ENCODE measurements around the gene ATOSB.

ATOSB gene, protein sequence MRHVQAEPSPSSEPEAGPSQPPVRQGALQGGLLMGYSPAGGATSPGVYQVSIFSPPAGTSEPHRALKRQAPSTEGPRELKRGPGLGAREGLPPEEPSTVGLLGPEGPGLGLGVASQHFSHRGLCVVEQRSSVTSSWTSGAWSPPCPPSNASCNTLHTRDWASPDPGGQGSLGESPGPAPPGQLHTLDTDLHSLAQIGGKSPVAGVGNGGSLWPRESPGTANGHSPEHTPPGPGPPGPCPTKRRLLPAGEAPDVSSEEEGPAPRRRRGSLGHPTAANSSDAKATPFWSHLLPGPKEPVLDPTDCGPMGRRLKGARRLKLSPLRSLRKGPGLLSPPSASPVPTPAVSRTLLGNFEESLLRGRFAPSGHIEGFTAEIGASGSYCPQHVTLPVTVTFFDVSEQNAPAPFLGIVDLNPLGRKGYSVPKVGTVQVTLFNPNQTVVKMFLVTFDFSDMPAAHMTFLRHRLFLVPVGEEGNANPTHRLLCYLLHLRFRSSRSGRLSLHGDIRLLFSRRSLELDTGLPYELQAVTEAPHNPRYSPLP

DNA sequence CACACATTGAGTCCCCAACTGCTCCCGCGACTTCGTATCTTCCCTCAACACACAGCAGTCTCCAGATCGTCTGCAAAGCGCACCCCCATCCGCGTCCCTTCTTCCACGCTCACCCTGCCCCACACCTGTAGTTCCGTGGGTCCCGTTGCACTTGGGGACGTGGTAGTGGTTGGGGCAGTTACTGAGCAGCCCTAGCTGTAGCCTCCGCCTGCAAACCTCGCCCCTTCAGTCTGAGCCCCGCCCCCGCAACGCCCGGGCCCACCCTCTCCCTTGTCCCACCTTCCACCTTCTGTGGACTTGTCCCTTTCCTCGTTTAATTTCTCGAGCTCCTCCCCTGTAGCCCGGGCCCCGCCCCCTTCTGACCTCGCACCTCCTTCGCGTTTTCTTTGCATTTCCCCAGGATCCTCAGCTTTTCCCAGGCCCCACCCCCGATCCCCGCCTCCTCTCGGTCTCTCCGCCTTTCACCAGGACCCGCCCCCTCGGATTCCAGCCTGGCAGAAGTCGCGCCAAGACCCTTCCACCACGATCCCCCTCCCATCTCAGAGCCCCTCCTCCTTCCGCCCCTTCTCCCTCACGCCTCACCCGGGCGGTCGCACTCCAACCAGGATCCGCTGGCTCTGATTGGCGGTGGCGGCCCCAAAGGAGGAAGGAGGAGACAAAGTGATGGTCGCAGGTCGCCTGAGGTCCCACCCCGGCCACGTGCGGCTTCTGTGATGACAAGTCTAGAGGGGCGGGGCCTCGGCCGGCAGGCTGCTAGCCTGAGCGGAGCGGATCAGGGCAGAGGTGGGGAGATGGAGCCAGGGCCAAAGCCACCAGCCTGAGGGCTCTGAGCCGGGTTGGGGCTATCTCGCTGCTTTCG is at the start of gene ATOSB:
TSS of gene ATOSB (minus strand) at position 183 of the 859 bp plus-strand sequence. CDS start 7,588 bp downstream, outside the sequence.
- TF ChIP-seq EZH2phosphoT487 (IDR thresholded peaks at IDR 0.05; ENCODE audit: low read length): no peak
- TF ChIP-seq EZH2 (optimal IDR thresholded peaks at IDR 0.05; ENCODE audit: low read depth, low read length): no peak
- TF ChIP-seq, protein P1, sequence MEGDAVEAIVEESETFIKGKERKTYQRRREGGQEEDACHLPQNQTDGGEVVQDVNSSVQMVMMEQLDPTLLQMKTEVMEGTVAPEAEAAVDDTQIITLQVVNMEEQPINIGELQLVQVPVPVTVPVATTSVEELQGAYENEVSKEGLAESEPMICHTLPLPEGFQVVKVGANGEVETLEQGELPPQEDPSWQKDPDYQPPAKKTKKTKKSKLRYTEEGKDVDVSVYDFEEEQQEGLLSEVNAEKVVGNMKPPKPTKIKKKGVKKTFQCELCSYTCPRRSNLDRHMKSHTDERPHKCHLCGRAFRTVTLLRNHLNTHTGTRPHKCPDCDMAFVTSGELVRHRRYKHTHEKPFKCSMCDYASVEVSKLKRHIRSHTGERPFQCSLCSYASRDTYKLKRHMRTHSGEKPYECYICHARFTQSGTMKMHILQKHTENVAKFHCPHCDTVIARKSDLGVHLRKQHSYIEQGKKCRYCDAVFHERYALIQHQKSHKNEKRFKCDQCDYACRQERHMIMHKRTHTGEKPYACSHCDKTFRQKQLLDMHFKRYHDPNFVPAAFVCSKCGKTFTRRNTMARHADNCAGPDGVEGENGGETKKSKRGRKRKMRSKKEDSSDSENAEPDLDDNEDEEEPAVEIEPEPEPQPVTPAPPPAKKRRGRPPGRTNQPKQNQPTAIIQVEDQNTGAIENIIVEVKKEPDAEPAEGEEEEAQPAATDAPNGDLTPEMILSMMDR (IDR thresholded peaks at IDR 0.05; ENCODE audit: low read length): no peak
- Histone ChIP-seq H3K4me2 (ENCODE audit: low read depth, low read length) (peak within 1 kb of the TSS; percentile 99), H2AFZ (ENCODE audit: low read length) (peak within 1 kb of the TSS; percentile 82), H3K79me2 (ENCODE audit: low read length) (peaks cover 12% of the 10 kb centered on the region), H3K9ac (ENCODE audit: low read length) (peak within 1 kb of the TSS; percentile 53), H3K27ac (ENCODE audit: low read length) (peak within 1 kb of the TSS; percentile 66), H3K4me1 (ENCODE audit: low read length) (peaks cover 24% of the 10 kb centered on the region), H3F3A (ENCODE audit: insufficient read depth, low read length) (peaks cover 21% of the 10 kb centered on the region; the same call in 1 of the 2 replicates), H3K9me3 (replicated peaks; ENCODE audit: insufficient read depth, low read length) (no peaks in the 10 kb centered on the region), H3K27me3 (replicated peaks; ENCODE audit: insufficient read depth, low read length) (no peaks in the 10 kb centered on the region), H3K9me2 (replicated peaks; ENCODE audit: insufficient read depth, low read length) (no peaks in the 10 kb centered on the region), H3K36me3 (replicated peaks; ENCODE audit: insufficient read depth, low read length) (no peaks in the 10 kb centered on the region), H4K20me1 (ENCODE audit: insufficient read depth, low read length) (no peaks in the 10 kb centered on the region), H3K4me3 (ENCODE audit: low read length) (peak within 1 kb of the TSS; percentile 84)
- peak; percentile 98 for DNase-seq

DNA sequence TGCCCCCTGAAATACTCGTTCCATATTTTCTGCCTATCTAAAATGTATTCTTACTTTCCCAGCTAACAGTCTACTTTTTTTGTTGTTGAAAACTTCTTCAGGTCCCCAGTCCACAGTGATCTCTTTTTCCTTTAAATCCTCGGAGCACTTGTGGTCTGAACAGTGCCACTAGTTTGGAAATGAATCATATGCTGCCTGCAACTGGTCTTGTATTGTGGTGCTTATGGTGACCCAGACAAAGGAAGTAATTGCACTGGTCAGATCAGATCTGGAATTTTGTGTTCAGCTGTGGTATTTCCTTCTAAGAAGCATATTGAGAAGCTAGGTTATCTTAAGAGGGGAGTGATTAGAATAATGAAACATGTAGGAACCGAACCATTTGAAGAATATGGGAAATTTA is 49.0 kb upstream of the ATOSB start:
- Histone ChIP-seq H4K20me1 (ENCODE audit: insufficient read depth, low read length) (no peaks in the 10 kb centered on the region), H3K9ac (ENCODE audit: low read length) (no peak overlapping the region), H3K4me1 (ENCODE audit: low read length) (peaks cover 12% of the 10 kb centered on the region), H3K4me2 (ENCODE audit: low read depth, low read length) (no peak overlapping the region), H3K79me2 (ENCODE audit: low read length) (peaks cover 59% of the 10 kb centered on the region), H2AFZ (ENCODE audit: low read length) (no peak overlapping the region), H3K4me3 (ENCODE audit: low read length) (no peak overlapping the region), H3K9me2 (replicated peaks; ENCODE audit: insufficient read depth, low read length) (no peaks in the 10 kb centered on the region), H3K27me3 (replicated peaks; ENCODE audit: insufficient read depth, low read length) (no peaks in the 10 kb centered on the region), H3F3A (ENCODE audit: insufficient read depth, low read length) (peaks cover 12% of the 10 kb centered on the region), H3K9me3 (replicated peaks; ENCODE audit: insufficient read depth, low read length) (no peaks in the 10 kb centered on the region), H3K36me3 (replicated peaks; ENCODE audit: insufficient read depth, low read length) (0 out of 2 replicates have a peak, but pooled peaks cover 2% of the 10 kb centered on the region), H3K27ac (ENCODE audit: low read length) (no peak overlapping the region)
- no peak for DNase-seq
- no peak for TF ChIP-seq EZH2 (optimal IDR thresholded peaks at IDR 0.05; ENCODE audit: low read depth, low read length)

DNA sequence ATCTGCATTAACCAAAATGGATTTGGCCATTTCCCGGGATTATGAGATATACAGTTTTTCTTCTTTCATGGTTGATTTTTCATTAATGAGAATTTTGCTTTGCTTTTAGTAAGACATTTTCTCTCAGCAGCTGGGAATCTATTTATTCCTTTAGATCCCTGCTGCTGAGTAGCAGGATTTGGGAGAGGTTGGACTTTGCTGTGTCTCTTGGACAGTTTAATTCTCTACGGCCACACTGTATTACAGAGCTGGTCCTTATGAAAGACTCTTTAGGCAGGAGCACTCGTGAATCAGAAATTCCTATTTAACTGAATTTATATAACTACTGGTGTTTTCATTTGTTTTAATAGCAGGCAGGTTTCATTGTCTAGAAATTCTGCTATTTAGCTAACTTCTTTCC is 47.8 kb upstream of the ATOSB start:
- no peaks in the 10 kb centered on the region for H4K20me1 ChIP-seq (ENCODE audit: insufficient read depth, low read length)
- TF ChIP-seq EZH2 (optimal IDR thresholded peaks at IDR 0.05; ENCODE audit: low read depth, low read length) (no peak), EZH2phosphoT487 (IDR thresholded peaks at IDR 0.05; ENCODE audit: low read length) (no peak)
- TF ChIP-seq, protein P1 (IDR thresholded peaks at IDR 0.05; ENCODE audit: low read length): no peak
- H2AFZ ChIP-seq (ENCODE audit: low read length): no peak overlapping the region
- H3K9ac ChIP-seq (ENCODE audit: low read length): no peak overlapping the region
- peak overlapping the region; percentile 74; the same call in 1 of the 2 replicates for H3K4me3 ChIP-seq (ENCODE audit: low read length)
- no peaks in the 10 kb centered on the region for H3K9me2 ChIP-seq (replicated peaks; ENCODE audit: insufficient read depth, low read length)
- peaks cover 21% of the 10 kb centered on the region for H3K4me1 ChIP-seq (ENCODE audit: low read length)
- H3K79me2 ChIP-seq (ENCODE audit: low read length): peaks cover 46% of the 10 kb centered on the region
- H3K4me2 ChIP-seq (ENCODE audit: low read depth, low read length): peak overlapping the region; percentile 66
- no peaks in the 10 kb centered on the region for H3K9me3 ChIP-seq (replicated peaks; ENCODE audit: insufficient read depth, low read length)
- no peak for DNase-seq
- peaks cover 25% of the 10 kb centered on the region for H3F3A ChIP-seq (ENCODE audit: insufficient read depth, low read length)
- 0 out of 2 replicates have a peak, but pooled peaks cover 2% of the 10 kb centered on the region for H3K36me3 ChIP-seq (replicated peaks; ENCODE audit: insufficient read depth, low read length)
- no peaks in the 10 kb centered on the region for H3K27me3 ChIP-seq (replicated peaks; ENCODE audit: insufficient read depth, low read length)
- no peak overlapping the region for H3K27ac ChIP-seq (ENCODE audit: low read length)
